ENCODE data around the gene CLINT1. TPM values are rescaled to one million over a fixed set of nuclear protein-coding genes. Genes with fewer than 3 reads are reported as not detected.

CLINT1 gene
- total RNA-seq, 2 donors from 2014 or later, result 76.6 to 80.9 TPM

Other genes starting within 250 kb of the CLINT1 start
- not detected for gene SOX30, start 206.7 kb downstream of the CLINT1 start, total RNA-seq
- gene C5orf52, start 187.6 kb downstream of the CLINT1 start, total RNA-seq, result not detected
- gene THG1L, start 127.7 kb downstream of the CLINT1 start, total RNA-seq, result 10 to 100 TPM; 15.7 to 18.9 TPM
- gene LSM11, start 115.4 kb downstream of the CLINT1 start, total RNA-seq, result 1 to 10 TPM; 4.5 to 7.9 TPM

All from natural killer cell treated with Interleukin-12 subunit alpha and Interleukin-12 subunit beta and Interleukin-15 and Interleukin-18, amount 100 ng/mL, for 72 hours (primary cell).